Body of pancreas (tissue), 4 donors: Measurements from ENCODE around the gene ESPL1.
A peak's percentile ranks its signal among the peaks of the same experiment; 100 is the strongest.

ENCODE experiments used
- POLR2A ChIP-seq, 3 donors: fragments of 450-650 bp; IDR thresholded peaks; one replicate each; pipeline ENCODE4 v1.6.1; 2016; ENCODE audit warnings: antibody characterized with exemption in 3 of 3, mild to moderate bottlenecking in 2 of 3
- TF ChIP-seq, protein P1 (sequence below), 7 experiments: fragments of 450-650 bp in 4 of 7; fragments of 200-600 bp in 3 of 7; sonication (generic) in 3 of 7; IDR thresholded peaks; one replicate each; pipeline ENCODE4 v1.5.1; 2016 to 2019; ENCODE audit warnings: antibody characterized with exemption in 7 of 7

DNA sequence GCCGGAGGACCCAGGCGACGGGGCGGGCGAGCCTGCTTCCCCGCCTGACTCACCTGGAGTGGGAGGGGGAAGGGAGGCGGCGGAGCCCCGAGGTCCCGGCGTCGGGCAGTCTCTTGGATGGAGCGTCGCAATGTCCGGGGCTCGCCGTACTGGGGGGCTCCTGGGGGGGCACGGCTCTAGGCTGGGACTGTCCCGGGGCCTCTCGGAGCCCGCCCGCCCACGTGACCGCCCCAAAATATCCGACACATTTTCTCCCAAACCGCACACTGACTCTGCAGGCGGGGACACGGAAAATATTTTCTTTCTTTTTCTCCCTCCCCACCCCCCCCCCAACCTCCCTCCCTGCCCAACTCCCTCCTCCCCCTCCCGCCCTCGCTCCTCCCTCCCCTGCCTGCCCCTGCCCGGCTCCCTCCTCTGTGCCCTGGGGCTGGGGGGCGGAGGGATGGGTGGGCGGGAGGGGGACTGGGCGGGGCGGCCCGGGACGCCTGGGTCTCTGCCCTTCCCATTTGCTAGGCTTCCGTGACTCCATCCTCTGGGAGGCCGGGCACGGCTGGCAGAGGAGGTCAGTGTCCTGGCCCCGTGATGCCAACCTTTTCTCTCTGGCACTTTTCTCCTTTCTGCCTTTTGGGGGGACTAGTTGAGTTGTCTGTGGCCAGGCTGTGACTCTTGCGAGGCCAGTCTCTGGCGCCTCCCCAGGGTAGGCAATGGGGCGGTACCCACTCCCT, 36.0 kb upstream of the ESPL1 start, which contains the start of gene RARG:
- TF ChIP-seq, protein P1, sequence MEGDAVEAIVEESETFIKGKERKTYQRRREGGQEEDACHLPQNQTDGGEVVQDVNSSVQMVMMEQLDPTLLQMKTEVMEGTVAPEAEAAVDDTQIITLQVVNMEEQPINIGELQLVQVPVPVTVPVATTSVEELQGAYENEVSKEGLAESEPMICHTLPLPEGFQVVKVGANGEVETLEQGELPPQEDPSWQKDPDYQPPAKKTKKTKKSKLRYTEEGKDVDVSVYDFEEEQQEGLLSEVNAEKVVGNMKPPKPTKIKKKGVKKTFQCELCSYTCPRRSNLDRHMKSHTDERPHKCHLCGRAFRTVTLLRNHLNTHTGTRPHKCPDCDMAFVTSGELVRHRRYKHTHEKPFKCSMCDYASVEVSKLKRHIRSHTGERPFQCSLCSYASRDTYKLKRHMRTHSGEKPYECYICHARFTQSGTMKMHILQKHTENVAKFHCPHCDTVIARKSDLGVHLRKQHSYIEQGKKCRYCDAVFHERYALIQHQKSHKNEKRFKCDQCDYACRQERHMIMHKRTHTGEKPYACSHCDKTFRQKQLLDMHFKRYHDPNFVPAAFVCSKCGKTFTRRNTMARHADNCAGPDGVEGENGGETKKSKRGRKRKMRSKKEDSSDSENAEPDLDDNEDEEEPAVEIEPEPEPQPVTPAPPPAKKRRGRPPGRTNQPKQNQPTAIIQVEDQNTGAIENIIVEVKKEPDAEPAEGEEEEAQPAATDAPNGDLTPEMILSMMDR (IDR thresholded peaks at IDR 0.05): peak in 1 of 7 experiments; percentile 2
- TF ChIP-seq POLR2A (IDR thresholded peaks at IDR 0.05): peak in 2 of 3 donors; percentile 25 to 52
